ENCODE measurements around the gene PCAT7.
"Not testable (repeated sequence)": the region's sequence is repeated elsewhere in the genome, so short reads cannot be mapped to it uniquely, and the experiment has no call there.

DNA sequence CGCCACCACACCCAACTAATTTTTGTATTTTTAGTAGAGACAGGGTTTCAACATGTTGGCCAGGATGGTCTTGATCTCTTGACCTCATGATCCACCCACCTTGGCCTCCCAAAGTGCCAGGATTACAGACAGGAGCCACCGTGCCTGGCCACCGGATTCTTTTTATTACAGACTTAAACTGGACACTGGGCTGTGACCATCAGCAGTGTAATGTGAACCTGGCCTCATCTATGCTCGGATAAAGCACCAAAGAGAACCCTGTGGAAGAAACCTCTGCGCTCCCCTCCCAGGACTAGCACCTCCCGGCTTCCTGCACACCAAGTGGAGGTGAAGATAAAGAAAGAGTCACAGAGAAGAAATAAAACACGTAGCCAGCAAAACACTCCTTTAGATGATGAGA lies 37.8 kb downstream of the PCAT7 start:
- TF ChIP-seq, protein P1, sequence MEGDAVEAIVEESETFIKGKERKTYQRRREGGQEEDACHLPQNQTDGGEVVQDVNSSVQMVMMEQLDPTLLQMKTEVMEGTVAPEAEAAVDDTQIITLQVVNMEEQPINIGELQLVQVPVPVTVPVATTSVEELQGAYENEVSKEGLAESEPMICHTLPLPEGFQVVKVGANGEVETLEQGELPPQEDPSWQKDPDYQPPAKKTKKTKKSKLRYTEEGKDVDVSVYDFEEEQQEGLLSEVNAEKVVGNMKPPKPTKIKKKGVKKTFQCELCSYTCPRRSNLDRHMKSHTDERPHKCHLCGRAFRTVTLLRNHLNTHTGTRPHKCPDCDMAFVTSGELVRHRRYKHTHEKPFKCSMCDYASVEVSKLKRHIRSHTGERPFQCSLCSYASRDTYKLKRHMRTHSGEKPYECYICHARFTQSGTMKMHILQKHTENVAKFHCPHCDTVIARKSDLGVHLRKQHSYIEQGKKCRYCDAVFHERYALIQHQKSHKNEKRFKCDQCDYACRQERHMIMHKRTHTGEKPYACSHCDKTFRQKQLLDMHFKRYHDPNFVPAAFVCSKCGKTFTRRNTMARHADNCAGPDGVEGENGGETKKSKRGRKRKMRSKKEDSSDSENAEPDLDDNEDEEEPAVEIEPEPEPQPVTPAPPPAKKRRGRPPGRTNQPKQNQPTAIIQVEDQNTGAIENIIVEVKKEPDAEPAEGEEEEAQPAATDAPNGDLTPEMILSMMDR (IDR thresholded peaks at IDR 0.05), result not testable (repeated sequence)
- TF ChIP-seq POLR2A (IDR thresholded peaks at IDR 0.05), result not testable (repeated sequence)
